IMR-90 (cell line): Measurements from ENCODE around the gene CPB1. TPM values are rescaled to one million over a fixed set of nuclear protein-coding genes. Genes with fewer than 3 reads are reported as not detected.
A peak's percentile ranks its signal among the peaks of the same experiment; 100 is the strongest.

ENCODE experiments used
- ATAC-seq: fragments of 200-7000 bp; cut with Tn5 transposase; 2 replicates; pipeline ENCODE4 v1.9.1; 2020; ENCODE audit warnings: low read depth, mild to moderate bottlenecking, moderate library complexity
- BruUV-seq: library from RNA; stranded (reverse); fragments of 400-500 nt; replicated peaks from 2 replicates; lab custom pipeline; 2021; lab: Mats Ljungman, UMichigan
- CTCF ChIA-PET: fragments of 300-600 bp; formaldehyde crosslinking; extraction: SDS; loops from one replicate; lab custom pipeline; 2021; ENCODE audit warnings: antibody characterized with exemption; lab: Yijun Ruan, JAX
- POLR2A ChIA-PET: fragments of 300-600 bp; sonication (Branson Sonifier 250); formaldehyde crosslinking; loops from one replicate; lab custom pipeline; 2022; ENCODE audit warnings: antibody characterized with exemption; ENCODE audit not compliant: unreplicated experiment; lab: Charles Lee
- DNase-seq: peaks from one replicate; pipeline ENCODE4 v3.0.0; 2013
- H2AFZ ChIP-seq: replicated peaks from 2 replicates; pipeline ENCODE3; 2013; ENCODE audit warnings: low read length, mild to moderate bottlenecking; ENCODE audit not compliant: poor library complexity
- H2AK5ac ChIP-seq: 2 replicates; pipeline ENCODE4 v1.6.1; 2013; ENCODE audit warnings: low read depth, low read length, inconsistent platforms
- H2AK9ac ChIP-seq: replicated peaks from 2 replicates; pipeline ENCODE3; 2013; ENCODE audit warnings: mild to moderate bottlenecking, low read depth, low read length, moderate library complexity; ENCODE audit not compliant: poor library complexity
- H2BK120ac ChIP-seq: 2 replicates; pipeline ENCODE4 v1.6.1; 2013; ENCODE audit warnings: low read depth, low read length, inconsistent platforms
- H2BK15ac ChIP-seq: 3 replicates; pipeline ENCODE4 v1.6.1; 2013; ENCODE audit warnings: low read depth, low read length, inconsistent platforms
- H2BK20ac ChIP-seq: 2 replicates; pipeline ENCODE4 v1.6.1; 2013; ENCODE audit warnings: low read depth, mild to moderate bottlenecking, inconsistent platforms, low read length, moderate library complexity
- H2BK5ac ChIP-seq: 2 replicates; pipeline ENCODE4 v1.6.1; 2013; ENCODE audit warnings: mild to moderate bottlenecking, low read depth, low read length, inconsistent platforms; ENCODE audit not compliant: poor library complexity, severe bottlenecking
- H3K14ac ChIP-seq: replicated peaks from 2 replicates; pipeline ENCODE4 v1.6.1; 2013; ENCODE audit warnings: low read depth, low read length, inconsistent platforms
- H3K18ac ChIP-seq: 2 replicates; pipeline ENCODE4 v1.6.1; 2013; ENCODE audit warnings: low read depth, low read length, control low read depth
- H3K23ac ChIP-seq: 2 replicates; pipeline ENCODE4 v1.6.1; 2013; ENCODE audit warnings: low read depth, low read length, inconsistent platforms
- H3K27ac ChIP-seq: 2 replicates; pipeline ENCODE4 v1.5.1; 2013; ENCODE audit warnings: mild to moderate bottlenecking, control low read depth, low read length; ENCODE audit not compliant: insufficient read depth
- H3K27me3 ChIP-seq: 2 replicates; pipeline ENCODE4 v1.6.1; 2013; ENCODE audit warnings: low read length; ENCODE audit not compliant: control insufficient read depth, insufficient read depth
- H3K36me3 ChIP-seq: 2 replicates; pipeline ENCODE4 v1.6.1; 2013; ENCODE audit warnings: low read length, mixed read lengths; ENCODE audit not compliant: control insufficient read depth, insufficient read depth
- H3K4ac ChIP-seq: 2 replicates; pipeline ENCODE4 v1.6.1; 2013; ENCODE audit warnings: low read depth, low read length, inconsistent platforms
- H3K4me1 ChIP-seq: 2 replicates; pipeline ENCODE4 v1.6.1; 2013; ENCODE audit warnings: low read length, mixed read lengths; ENCODE audit not compliant: control insufficient read depth, insufficient read depth
- H3K4me2 ChIP-seq: 2 replicates; pipeline ENCODE4 v1.6.1; 2013; ENCODE audit warnings: low read depth, mild to moderate bottlenecking, control low read depth, low read length, moderate library complexity
- H3K4me3 ChIP-seq: 2 replicates; pipeline ENCODE4 v1.5.1; 2013; ENCODE audit warnings: low read depth, mild to moderate bottlenecking, control low read depth, low read length, moderate library complexity; ENCODE audit not compliant: insufficient read depth
- H3K56ac ChIP-seq: 2 replicates; pipeline ENCODE4 v1.6.1; 2013; ENCODE audit warnings: low read length, inconsistent platforms; ENCODE audit not compliant: insufficient read depth; ENCODE audit errors: extremely low read depth
- H3K79me1 ChIP-seq, 2 experiments: 2 replicates each; pipeline ENCODE4 v1.6.1; 2013; ENCODE audit warnings: low read length in 2 of 2, inconsistent platforms in 1 of 2, low read depth in 1 of 2
- H3K9ac ChIP-seq: 2 replicates; pipeline ENCODE4 v1.6.1; 2013; ENCODE audit warnings: low read depth, low read length, control low read depth
- H3K9me1 ChIP-seq: 2 replicates; pipeline ENCODE4 v1.6.1; 2013; ENCODE audit warnings: low read length, inconsistent platforms; ENCODE audit not compliant: insufficient read depth
- H3K9me3 ChIP-seq: 2 replicates; pipeline ENCODE4 v1.6.1; 2013; ENCODE audit warnings: low read length; ENCODE audit not compliant: control insufficient read depth, insufficient read depth
- H4K20me1 ChIP-seq: 2 replicates; pipeline ENCODE4 v1.6.1; 2013; ENCODE audit warnings: low read length, inconsistent platforms; ENCODE audit not compliant: insufficient read depth
- H4K5ac ChIP-seq: 2 replicates; pipeline ENCODE4 v1.6.1; 2013; ENCODE audit warnings: mild to moderate bottlenecking, low read depth, low read length, control low read depth
- H4K8ac ChIP-seq, 2 experiments: 2 replicates each; pipeline ENCODE4 v1.6.1; 2013; ENCODE audit warnings: low read depth in 2 of 2, low read length in 2 of 2, control low read depth in 1 of 2, inconsistent platforms in 1 of 2
- H4K91ac ChIP-seq: 2 replicates; pipeline ENCODE4 v1.6.1; 2013; ENCODE audit warnings: low read depth, low read length, inconsistent platforms; ENCODE audit not compliant: insufficient read depth
- BHLHE40 ChIP-seq: fragments of 150-350 bp; IDR thresholded peaks from 2 replicates; pipeline ENCODE4 v1.6.1; 2016; ENCODE audit warnings: mild to moderate bottlenecking, low read depth, low read length
- CEBPB ChIP-seq: IDR thresholded peaks from 2 replicates; pipeline ENCODE4 v1.6.1; 2012; ENCODE audit warnings: low read depth, low read length, improper control_type of control experiment
- CHD1 ChIP-seq: IDR thresholded peaks from 2 replicates; pipeline ENCODE4 v1.6.1; 2012; ENCODE audit warnings: low read depth, low read length, improper control_type of control experiment
- CTCF ChIP-seq: conservative IDR thresholded peaks from 2 replicates; pipeline ENCODE4 v1.5.1; 2012; ENCODE audit warnings: mild to moderate bottlenecking, low read depth, low read length, improper control_type of control experiment
- ELK1 ChIP-seq: fragments of 150-350 bp; IDR thresholded peaks from 2 replicates; pipeline ENCODE4 v1.6.1; 2016; ENCODE audit warnings: low read depth, mild to moderate bottlenecking, low read length, moderate library complexity, borderline replicate concordance
- FOS ChIP-seq: fragments of 150-350 bp; IDR thresholded peaks from 2 replicates; pipeline ENCODE4 v1.6.1; 2016; ENCODE audit warnings: low read depth, low read length
- MAFK ChIP-seq: IDR thresholded peaks from 2 replicates; pipeline ENCODE4 v1.6.1; 2012; ENCODE audit warnings: low read depth, low read length, improper control_type of control experiment
- MAZ ChIP-seq: IDR thresholded peaks from 2 replicates; pipeline ENCODE4 v1.6.1; 2012; ENCODE audit warnings: low read depth, mild to moderate bottlenecking, low read length, improper control_type of control experiment, moderate library complexity, borderline replicate concordance
- MXI1 ChIP-seq: IDR thresholded peaks from 2 replicates; pipeline ENCODE4 v1.6.1; 2012; ENCODE audit warnings: low read depth, mild to moderate bottlenecking, low read length, moderate library complexity, borderline replicate concordance
- NFE2L2 ChIP-seq: fragments of 150-350 bp; IDR thresholded peaks from 2 replicates; pipeline ENCODE4 v1.6.1; 2016; ENCODE audit warnings: low read depth, mild to moderate bottlenecking, low read length
- POLR2A ChIP-seq: IDR thresholded peaks from 2 replicates; pipeline ENCODE4 v1.6.1; 2012; ENCODE audit warnings: mild to moderate bottlenecking, low read depth, low read length
- RAD21 ChIP-seq: IDR thresholded peaks from 2 replicates; pipeline ENCODE4 v1.6.1; 2012; ENCODE audit warnings: low read length, improper control_type of control experiment
- RCOR1 ChIP-seq: IDR thresholded peaks from 2 replicates; pipeline ENCODE4 v1.6.1; 2012; ENCODE audit warnings: mild to moderate bottlenecking, low read length, improper control_type of control experiment; ENCODE audit not compliant: insufficient replicate concordance
- RFX5 ChIP-seq: IDR thresholded peaks from 2 replicates; pipeline ENCODE4 v1.8.0; 2012; ENCODE audit warnings: low read depth, mild to moderate bottlenecking, low read length, moderate library complexity
- SMC3 ChIP-seq: fragments of 150-350 bp; IDR thresholded peaks from 2 replicates; pipeline ENCODE4 v1.6.1; 2016; ENCODE audit warnings: low read depth, mild to moderate bottlenecking, antibody characterized with exemption, low read length, moderate library complexity
- USF2 ChIP-seq: fragments of 150-350 bp; IDR thresholded peaks from 2 replicates; pipeline ENCODE4 v1.6.1; 2017; ENCODE audit warnings: mild to moderate bottlenecking, antibody characterized with exemption, low read length, low read depth
- WGBS, 2 experiments: methylation state at CpG; one replicate each; pipeline versions ENCODE4 v1.1.5 to v1.1.7; 2013; ENCODE audit warnings: missing lambda C conversion rate in 2 of 2; ENCODE audit not compliant: insufficient read length in 1 of 2; ENCODE audit errors: extremely low coverage in 2 of 2; 5-methylcytosine and 5-hydroxymethylcytosine counted together
- dilution Hi-C: fragments of 300-500 bp; cut with HindIII; formaldehyde crosslinking; loops from one replicate; pipeline ENCODE4 v1.14.3; 2018; ENCODE audit warnings: low sequenced_read_pairs; ENCODE audit not compliant: unreplicated experiment
- in situ Hi-C: fragments of 300-500 bp; cut with MboI; formaldehyde crosslinking; loops from 3 replicates; pipeline ENCODE4 v1.14.3; 2019; ENCODE audit warnings: low sequenced_read_pairs, inconsistent platforms, mixed read lengths
- intact Hi-C: fragments of 100-400 bp; cut with micrococcal nuclease; formaldehyde crosslinking; loops from 2 replicates; pipeline ENCODE4 v1.10.0; 2022
- polyA plus RNA-seq, 3 experiments: library from polyadenylated mRNA; depleted of rRNA; stranded (reverse); fragments of >200 nt; gene quantifications; 2 replicates each; pipeline ENCODE4 v1.2.3, GENCODE V29; 2012; ENCODE audit warnings: low replicate concordance in 1 of 3
- total RNA-seq: library from RNA; depleted of rRNA; stranded (reverse); fragments of >200 nt; gene quantifications from 2 replicates; pipeline ENCODE4 v1.2.3, GENCODE V29; 2012

The CPB1 gene
- total and polyA plus RNA-seq, 2 of the 4 experiments (the other 2 are of a cell fraction) = not detected

GRCh38 chr3:148865049-148865448 lies 37.4 kb downstream of the CPB1 start, which contains the start of gene CPA3:
Gene CPA3, plus strand, starts transcription at chr3:148865296. Its CDS starts 12 bp downstream, at chr3:148865308.
- Histone ChIP-seq H3K9me1 (no peaks in the 10 kb centered on the region), H2AFZ (no peak within 1 kb of the TSS), H3K79me1 (no peaks in the 10 kb centered on the region), H3K9me3 (no peaks in the 10 kb centered on the region), H2BK120ac (no peak within 1 kb of the TSS), H3K14ac (no peak within 1 kb of the TSS), H3K18ac (no peak within 1 kb of the TSS), H3K4ac (no peak within 1 kb of the TSS; the same call in 1 of the 2 replicates), H4K91ac (no peak within 1 kb of the TSS), H3K27ac (no peak within 1 kb of the TSS), H3K36me3 (no peaks in the 10 kb centered on the region), H3K23ac (no peak within 1 kb of the TSS; the same call in 1 of the 2 replicates), H4K20me1 (no peaks in the 10 kb centered on the region), H2BK15ac (no peak within 1 kb of the TSS), H4K5ac (no peak within 1 kb of the TSS), H3K4me2 (no peak within 1 kb of the TSS), H3K56ac (no peak within 1 kb of the TSS), H3K4me3 (no peak within 1 kb of the TSS), H3K4me1 (no peaks in the 10 kb centered on the region), H2AK5ac (no peak within 1 kb of the TSS), H2BK20ac (peak within 1 kb of the TSS; percentile 27; the same call in 1 of the 2 replicates), H4K8ac (no peak within 1 kb of the TSS), H2AK9ac (no peak within 1 kb of the TSS), H3K9ac (no peak within 1 kb of the TSS), H2BK5ac (no peak within 1 kb of the TSS), H3K27me3 (peaks cover 3% of the 10 kb centered on the region; the same call in 1 of the 2 replicates)
- no CpG with 5 or more reads among the region's 1 CpG for WGBS, 2 experiments
- dilution Hi-C loops (no loop called here), in situ Hi-C loops (no loop called here), intact Hi-C loops (loop anchor here (10.0 kb wide), 1 partner anchor 560 kb away; no protein-coding TSS in a partner anchor)
- ChIA-PET CTCF (interaction anchor here (1.6 kb wide), 2 partner anchors 12 to 79 kb away, joined by 3 to 4 read pairs; no protein-coding TSS in a partner anchor), POLR2A (no interaction called here)
- BruUV-seq = no TSS peak
- DNase-seq (no peak), ATAC-seq (no peak)
- TF ChIP-seq CEBPB = no peak
- TF ChIP-seq ELK1 = no peak
- TF ChIP-seq CTCF = no peak
- TF ChIP-seq NFE2L2 = no peak
- no peak for TF ChIP-seq MXI1
- TF ChIP-seq FOS = no peak
- no peak for TF ChIP-seq RFX5
- TF ChIP-seq MAZ = no peak
- TF ChIP-seq USF2 = no peak
- no peak for TF ChIP-seq BHLHE40
- no peak for TF ChIP-seq CHD1
- TF ChIP-seq RAD21 = no peak
- TF ChIP-seq MAFK = no peak
- no peak for TF ChIP-seq POLR2A
- TF ChIP-seq SMC3 = no peak
- TF ChIP-seq RCOR1 = no peak
